CD8-positive, alpha-beta memory T cell (primary cell): Measurements from ENCODE around the gene CAMSAP1. TPM values are rescaled to one million over a fixed set of nuclear protein-coding genes. Genes with fewer than 3 reads are reported as not detected.
"Not testable (repeated sequence)": the region's sequence is repeated elsewhere in the genome, so short reads cannot be mapped to it uniquely, and the experiment has no call there.

Experiments used
- CTCF ChIA-PET: fragments of 350-600 bp; sonication (Branson Sonifier 250); formaldehyde crosslinking; loops from one replicate; lab custom pipeline; 2021; ENCODE audit warnings: antibody characterized with exemption; lab: Charles Lee
- POLR2A ChIA-PET: fragments of 350-600 bp; sonication (Branson Sonifier 250); formaldehyde crosslinking; loops from one replicate; lab custom pipeline; 2021; ENCODE audit warnings: antibody characterized with exemption; lab: Charles Lee
- DNase-seq, 5 donors: peaks; one replicate each; pipeline versions ENCODE4 v3.0.0 to v3.0.0-alpha.2; 2020 to 2022; ENCODE audit warnings: mixed read lengths in 1 of 5
- H3K27ac ChIP-seq: one replicate; pipeline ENCODE4 v1.7.0; 2013; ENCODE audit warnings: low read depth, mild to moderate bottlenecking, low read length, moderate library complexity
- H3K27me3 ChIP-seq: 2 replicates; pipeline ENCODE4 v1.7.0; 2013; ENCODE audit warnings: low read length, mild to moderate bottlenecking; ENCODE audit not compliant: insufficient read depth, poor library complexity, severe bottlenecking
- H3K36me3 ChIP-seq: 2 replicates; pipeline ENCODE4 v1.7.0; 2013; ENCODE audit warnings: mild to moderate bottlenecking, low read length, moderate library complexity; ENCODE audit not compliant: insufficient read depth
- H3K4me1 ChIP-seq: 2 replicates; pipeline ENCODE4 v1.7.0; 2013; ENCODE audit warnings: mild to moderate bottlenecking, low read length, moderate library complexity; ENCODE audit not compliant: insufficient read depth
- H3K4me3 ChIP-seq: 2 replicates; pipeline ENCODE4 v1.7.0; 2013; ENCODE audit warnings: mild to moderate bottlenecking, low read length
- H3K9me3 ChIP-seq: 2 replicates; pipeline ENCODE4 v1.7.0; 2013; ENCODE audit warnings: mild to moderate bottlenecking, low read length
- H3K27ac Mint-ChIP-seq, 8 donors: one replicate each; pipeline ENCODE4 v1.8.0; 2020 to 2021; ENCODE audit warnings: mixed read lengths in 8 of 8, mild to moderate bottlenecking in 6 of 8, inconsistent platforms in 3 of 8, moderate library complexity in 3 of 8
- H3K27me3 Mint-ChIP-seq, 2 donors: one replicate each; pipeline ENCODE4 v1.8.0; 2020 to 2021; ENCODE audit warnings: mixed read lengths in 2 of 2, mild to moderate bottlenecking in 1 of 2, moderate library complexity in 1 of 2
- H3K36me3 Mint-ChIP-seq, 3 donors: one replicate each; pipeline ENCODE4 v1.8.0; 2020 to 2021; ENCODE audit warnings: mixed read lengths in 3 of 3, inconsistent platforms in 1 of 3, mild to moderate bottlenecking in 1 of 3
- H3K4me1 Mint-ChIP-seq, 3 donors: one replicate each; pipeline ENCODE4 v1.8.0; 2020 to 2021; ENCODE audit warnings: mixed read lengths in 3 of 3, inconsistent platforms in 1 of 3, mild to moderate bottlenecking in 1 of 3
- H3K4me3 Mint-ChIP-seq, 7 donors: one replicate each; pipeline ENCODE4 v1.8.0; 2020 to 2021; ENCODE audit warnings: mixed read lengths in 7 of 7, mild to moderate bottlenecking in 6 of 7, moderate library complexity in 4 of 7, inconsistent platforms in 2 of 7
- H3K9me3 Mint-ChIP-seq, 5 donors: one replicate each; pipeline ENCODE4 v1.8.0; 2020 to 2022; ENCODE audit warnings: mixed read lengths in 5 of 5, mild to moderate bottlenecking in 3 of 5, moderate library complexity in 2 of 5, inconsistent platforms in 1 of 5
- polyA plus RNA-seq: library from polyadenylated mRNA; unstranded; fragments of 300-500 nt; fragmentation: Illumina TruSeq; gene quantifications from one replicate; pipeline ENCODE4 v1.2.3, GENCODE V29; 2021
- total RNA-seq, 2 experiments: library from RNA; stranded (reverse); gene quantifications; one replicate each; pipeline ENCODE4 v1.2.3, GENCODE V29; 2021

CAMSAP1 gene
- 10 to 100 TPM; 30.4 to 33.7 TPM for total RNA-seq
- 2.2 TPM for polyA plus RNA-seq

- peak within 1 kb of the TSS in 7 of 8 donors; percentile 51 to 97 (median 89) for H3K27ac Mint-ChIP-seq
These were observed at the start of gene CAMSAP1 for GRCh38 chr9:135907431-135908092. CAMSAP1 (minus strand) TSS chr9:135907546; CDS start chr9:135907159, 387 bp downstream.

GRCh38 chr9:135956802-135957174, 49.4 kb upstream of the CAMSAP1 start:
- ChIA-PET CTCF (interaction anchor here (1.6 kb wide), 1 partner anchor 11 kb away, joined by 5 read pairs; no protein-coding TSS in a partner anchor), POLR2A (no interaction called here)
- Histone ChIP-seq H3K27me3 (no peaks in the 10 kb centered on the region), H3K4me3 (no peak overlapping the region), H3K4me1 (peaks cover 14% of the 10 kb centered on the region), H3K27ac (peak overlapping the region; percentile 83), H3K9me3 (no peaks in the 10 kb centered on the region), H3K36me3 (peaks cover 6% of the 10 kb centered on the region)
- Mint-ChIP-seq H3K27ac (peak overlapping the region in 1 of 8 donors; percentile 23), H3K36me3 (peaks cover 0 to 37% (median 7%) of the 10 kb centered on the region in 3 donors), H3K27me3 (no peaks in the 10 kb centered on the region), H3K4me1 (peaks cover 22 to 34% (median 24%) of the 10 kb centered on the region in 3 donors), H3K4me3 (no peak overlapping the region), H3K9me3 (no peaks in the 10 kb centered on the region)
- DNase-seq: no peak

More at GRCh38 chr9:135907431-135908092, at the start of gene CAMSAP1:
- peak within 1 kb of the TSS; percentile 58 for H3K4me3 ChIP-seq
- H3K9me3 ChIP-seq: no peaks in the 10 kb centered on the region
- ChIA-PET POLR2A (interaction anchor here (0.6 to 1.0 kb wide), 3 partner anchors 54 to 456 kb away, joined by 3 to 4 read pairs (median 3); partner anchors contain the start of genes DNLZ and UBAC1), CTCF (interaction anchor here (1.1 kb wide), 1 partner anchor 53 kb away, joined by 3 read pairs; no protein-coding TSS in a partner anchor)
- H3K4me1 ChIP-seq: peaks cover 31% of the 10 kb centered on the region
- peaks cover 46 to 69% (median 53%) of the 10 kb centered on the region in 3 donors for H3K4me1 Mint-ChIP-seq
- DNase-seq: peak; percentile 91 to 96 (median 93)
- H3K27me3 ChIP-seq: no peaks in the 10 kb centered on the region
- peak within 1 kb of the TSS; percentile 58 for H3K27ac ChIP-seq
- peak within 1 kb of the TSS; percentile 84 to 95 (median 88) for H3K4me3 Mint-ChIP-seq
- peaks cover 10% of the 10 kb centered on the region for H3K36me3 ChIP-seq
- H3K9me3 Mint-ChIP-seq: peaks cover 0 to 3% (median 2%) of the 10 kb centered on the region in 5 donors
- H3K27me3 Mint-ChIP-seq: peaks cover 0 to 2% of the 10 kb centered on the region in 2 donors
- peaks cover 5 to 37% (median 17%) of the 10 kb centered on the region in 3 donors for H3K36me3 Mint-ChIP-seq

GRCh38 chr9:135955934-135956801, 48.8 kb upstream of the CAMSAP1 start:
- Histone ChIP-seq H3K4me3 (peak overlapping the region; percentile 15), H3K27me3 (no peaks in the 10 kb centered on the region), H3K36me3 (peaks cover 6% of the 10 kb centered on the region), H3K4me1 (peaks cover 9% of the 10 kb centered on the region), H3K27ac (peak overlapping the region; percentile 83), H3K9me3 (no peaks in the 10 kb centered on the region)
- H3K9me3 Mint-ChIP-seq: no peaks in the 10 kb centered on the region
- ChIA-PET CTCF (interaction anchor here (1.6 kb wide), 1 partner anchor 11 kb away, joined by 5 read pairs; no protein-coding TSS in a partner anchor), POLR2A (no interaction called here)
- H3K36me3 Mint-ChIP-seq: peaks cover 0 to 37% (median 7%) of the 10 kb centered on the region in 3 donors
- H3K4me3 Mint-ChIP-seq: peak overlapping the region in 1 of 7 donors; percentile 60
- peak overlapping the region in 2 of 8 donors; percentile 56 to 61 for H3K27ac Mint-ChIP-seq
- H3K4me1 Mint-ChIP-seq: peaks cover 15 to 29% (median 18%) of the 10 kb centered on the region in 3 donors
- no peak for DNase-seq
- no peaks in the 10 kb centered on the region for H3K27me3 Mint-ChIP-seq

- H3K9me3 Mint-ChIP-seq: no peaks in the 10 kb centered on the region
- peaks cover 4 to 7% (median 5%) of the 10 kb centered on the region in 3 donors for H3K4me1 Mint-ChIP-seq
- no peak overlapping the region for H3K4me3 Mint-ChIP-seq
- H3K9me3 ChIP-seq: no peaks in the 10 kb centered on the region
- DNase-seq: no peak
- peaks cover 0 to 56% (median 18%) of the 10 kb centered on the region in 3 donors for H3K36me3 Mint-ChIP-seq
- no peaks in the 10 kb centered on the region for H3K27me3 Mint-ChIP-seq
- H3K27ac Mint-ChIP-seq: peak overlapping the region in 1 of 8 donors; percentile 33
- ChIA-PET CTCF (no interaction called here), POLR2A (no interaction called here)
- no peaks in the 10 kb centered on the region for H3K27me3 ChIP-seq
- no peak overlapping the region for H3K4me3 ChIP-seq
- no peaks in the 10 kb centered on the region for H3K4me1 ChIP-seq
- H3K36me3 ChIP-seq: peaks cover 6% of the 10 kb centered on the region
- H3K27ac ChIP-seq: peak overlapping the region; percentile 56
These were observed 45.4 kb upstream of the CAMSAP1 start for GRCh38 chr9:135952664-135953206.

- ChIA-PET POLR2A (no interaction called here), CTCF (no interaction called here)
- no peaks in the 10 kb centered on the region for H3K4me1 ChIP-seq
- no peaks in the 10 kb centered on the region for H3K27me3 ChIP-seq
- H3K36me3 ChIP-seq: peaks cover 6% of the 10 kb centered on the region
- no peak for DNase-seq
- H3K4me3 ChIP-seq: no peak overlapping the region
- Mint-ChIP-seq H3K36me3 (peaks cover 0 to 63% (median 19%) of the 10 kb centered on the region in 3 donors), H3K4me3 (no peak overlapping the region), H3K9me3 (no peaks in the 10 kb centered on the region), H3K27me3 (no peaks in the 10 kb centered on the region), H3K27ac (peak overlapping the region in 2 of 8 donors; percentile 33 to 36), H3K4me1 (peaks cover 4 to 5% (median 5%) of the 10 kb centered on the region in 3 donors)
- H3K27ac ChIP-seq: peak overlapping the region; percentile 69
- H3K9me3 ChIP-seq: no peaks in the 10 kb centered on the region
These were observed 44.7 kb upstream of the CAMSAP1 start for GRCh38 chr9:135951889-135952663.

GRCh38 chr9:135951310-135951709, 44.0 kb upstream of the CAMSAP1 start:
- H3K27me3 ChIP-seq, H3K4me1 ChIP-seq, H3K27me3 Mint-ChIP-seq, DNase-seq, H3K9me3 Mint-ChIP-seq, H3K27ac Mint-ChIP-seq, H3K36me3 ChIP-seq, CTCF ChIA-PET, POLR2A ChIA-PET, H3K9me3 ChIP-seq, H3K4me3 ChIP-seq, H3K4me1 Mint-ChIP-seq, H3K4me3 Mint-ChIP-seq: not testable (repeated sequence)
- H3K27ac ChIP-seq: peak overlapping the region; percentile 69
- H3K36me3 Mint-ChIP-seq: peaks cover 0 to 71% (median 19%) of the 10 kb centered on the region in 3 donors

GRCh38 chr9:135950841-135951240, 43.5 kb upstream of the CAMSAP1 start:
- H3K27ac Mint-ChIP-seq, CTCF ChIA-PET, H3K4me1 ChIP-seq, DNase-seq, H3K27me3 ChIP-seq, H3K4me3 Mint-ChIP-seq, H3K9me3 ChIP-seq, H3K4me3 ChIP-seq, H3K4me1 Mint-ChIP-seq, H3K27me3 Mint-ChIP-seq, H3K9me3 Mint-ChIP-seq, POLR2A ChIA-PET: not testable (repeated sequence)
- H3K27ac ChIP-seq: peak overlapping the region; percentile 69
- peaks cover 10% of the 10 kb centered on the region for H3K36me3 ChIP-seq
- peaks cover 0 to 75% (median 22%) of the 10 kb centered on the region in 3 donors for H3K36me3 Mint-ChIP-seq
